Activated T-cell treated with anti-CD3 and anti-CD28 coated beads, Interleukin-2, amount 50 U/mL, for 72 hours (primary cell): Measurements from ENCODE around the gene NUP205. TPM values are rescaled to one million over a fixed set of nuclear protein-coding genes. Genes with fewer than 3 reads are reported as not detected.
"Not testable (repeated sequence)": the region's sequence is repeated elsewhere in the genome, so short reads cannot be mapped to it uniquely, and the experiment has no call there.

Experiments used
- ATAC-seq, 2 donors: fragments of 150-1000 bp; cut with Tn5 transposase; replicated peaks in 1 of 2; 2 replicates each; pipeline ENCODE4 v1.10.0; 2021; ENCODE audit warnings: moderate library complexity in 2 of 2, mild to moderate bottlenecking in 1 of 2
- DNase-seq, 2 donors: peaks; one replicate each; pipeline ENCODE4 v3.0.0; 2021 to 2022; ENCODE audit warnings: mixed read lengths in 1 of 2
- H3K27ac Mint-ChIP-seq: one replicate; pipeline ENCODE4 v1.8.0; 2022; ENCODE audit warnings: mild to moderate bottlenecking, moderate library complexity, mixed read lengths
- H3K27me3 Mint-ChIP-seq: one replicate; pipeline ENCODE4 v1.8.0; 2022; ENCODE audit warnings: low read depth, mixed read lengths
- H3K36me3 Mint-ChIP-seq, 2 donors: one replicate each; pipeline ENCODE4 v1.8.0; 2022; ENCODE audit warnings: mixed read lengths in 2 of 2, mild to moderate bottlenecking in 1 of 2; ENCODE audit not compliant: insufficient read depth in 2 of 2
- H3K4me1 Mint-ChIP-seq: one replicate; pipeline ENCODE4 v1.8.0; 2022; ENCODE audit warnings: low read depth, mixed read lengths
- H3K4me3 Mint-ChIP-seq, 2 donors: one replicate each; pipeline ENCODE4 v1.8.0; 2022; ENCODE audit warnings: mild to moderate bottlenecking in 2 of 2, mixed read lengths in 2 of 2, moderate library complexity in 2 of 2
- H3K9me3 Mint-ChIP-seq, 2 donors: one replicate each; pipeline ENCODE4 v1.8.0; 2022; ENCODE audit warnings: mixed read lengths in 2 of 2
- total RNA-seq, 2 donors: library from RNA; stranded (reverse); gene quantifications; one replicate each; pipeline ENCODE4 v1.2.3, GENCODE V29; 2022

Gene NUP205
- total RNA-seq, 2 donors from 2014 or later: 76.6 to 79.8 TPM

DNA sequence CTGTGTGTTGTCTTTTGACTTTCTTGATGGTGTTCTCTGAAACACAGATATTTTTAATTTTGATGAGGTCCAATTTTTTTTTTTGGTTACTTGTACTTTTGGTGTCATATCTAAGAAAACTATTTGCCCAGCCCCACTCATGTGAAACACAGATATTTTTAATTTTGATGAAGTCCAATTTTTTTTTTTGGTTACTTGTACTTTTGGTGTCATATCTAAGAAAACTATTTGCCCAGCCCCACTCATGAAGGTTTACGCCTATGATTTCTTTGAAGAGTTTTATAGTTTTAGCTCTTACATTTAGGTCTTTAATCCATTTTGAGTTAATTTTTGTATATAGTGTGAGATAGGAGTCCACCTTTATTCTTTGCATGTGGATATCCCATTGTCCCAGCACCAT, 109.9 kb downstream of the NUP205 start:
- DNase-seq, H3K27ac Mint-ChIP-seq, H3K27me3 Mint-ChIP-seq, H3K36me3 Mint-ChIP-seq, H3K4me3 Mint-ChIP-seq, H3K9me3 Mint-ChIP-seq, ATAC-seq: not testable (repeated sequence)
- peaks cover 67% of the 10 kb centered on the region for H3K4me1 Mint-ChIP-seq

DNA sequence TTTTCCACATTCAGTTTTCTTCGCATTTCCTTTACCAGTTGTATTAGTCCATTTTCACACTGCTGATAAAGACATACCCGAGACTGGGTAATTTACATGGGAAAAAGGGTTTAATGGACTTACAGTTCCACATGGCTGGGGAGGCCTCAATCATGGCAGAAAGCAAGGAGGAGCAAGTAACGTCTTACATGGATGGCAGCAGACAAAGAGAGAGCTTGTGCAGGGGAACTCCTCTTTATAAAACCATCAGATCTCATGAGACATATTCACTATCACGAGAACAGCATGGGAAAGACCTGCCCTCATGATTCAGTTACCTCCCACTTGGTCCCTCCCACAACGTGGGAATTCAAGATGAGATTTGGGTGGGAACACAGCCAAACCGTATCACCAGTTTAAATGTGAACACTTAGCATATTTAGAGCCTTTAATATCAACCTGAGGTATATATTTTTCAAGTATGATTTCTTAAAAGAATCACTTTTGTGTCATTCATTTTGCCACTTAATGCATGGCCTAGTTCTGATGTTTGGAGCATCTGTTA, 111.2 kb downstream of the NUP205 start:
- not testable (repeated sequence) for H3K27me3 Mint-ChIP-seq, H3K4me3 Mint-ChIP-seq, H3K27ac Mint-ChIP-seq, DNase-seq, H3K9me3 Mint-ChIP-seq, H3K36me3 Mint-ChIP-seq, ATAC-seq
- H3K4me1 Mint-ChIP-seq: peaks cover 60% of the 10 kb centered on the region

DNA sequence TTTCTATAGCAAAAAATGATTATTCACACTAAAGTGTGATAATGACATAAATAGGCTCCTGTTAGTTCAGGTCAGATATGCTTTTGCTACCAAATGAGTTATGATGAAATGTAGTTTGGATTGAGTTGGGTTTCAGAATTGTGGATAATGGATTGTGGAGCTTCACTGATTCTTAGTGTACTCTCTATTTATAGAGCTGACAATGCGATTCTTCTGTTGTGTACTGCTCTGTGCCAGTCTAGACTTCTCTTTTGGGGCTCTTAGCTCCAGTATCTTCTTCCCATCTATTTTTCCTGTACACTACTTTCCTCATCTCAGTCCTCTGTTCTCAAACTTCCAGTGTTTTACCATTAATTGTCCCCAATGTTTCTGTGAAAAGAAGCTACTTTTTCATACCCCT, 112.1 kb downstream of the NUP205 start:
- Mint-ChIP-seq H3K27ac (no peak overlapping the region), H3K9me3 (peaks cover 0 to 3% of the 10 kb centered on the region in 2 donors), H3K4me3 (no peak overlapping the region), H3K27me3 (no peaks in the 10 kb centered on the region), H3K36me3 (peaks cover 6 to 10% of the 10 kb centered on the region in 2 donors), H3K4me1 (peaks cover 52% of the 10 kb centered on the region)
- DNase-seq: no peak
- no peak for ATAC-seq

DNA sequence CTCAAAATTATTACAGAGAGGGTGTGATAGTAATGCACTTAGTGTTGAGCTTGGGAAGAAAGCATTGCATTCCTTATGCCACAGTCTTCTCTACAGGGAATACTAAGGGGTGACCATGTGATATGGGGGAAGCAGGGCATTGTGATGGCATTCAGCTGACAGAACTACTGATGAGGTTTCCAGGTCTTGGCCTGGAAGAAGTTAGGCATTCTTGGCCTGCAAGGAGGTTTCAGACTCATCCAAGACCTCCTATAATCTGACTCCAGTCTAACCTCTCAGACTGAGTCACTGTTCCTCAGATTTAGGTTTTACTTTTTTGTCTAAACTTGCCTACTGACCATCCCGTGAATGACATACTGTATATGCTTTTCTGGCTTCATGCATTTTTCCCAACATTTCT, 112.5 kb downstream of the NUP205 start:
- H3K4me1 Mint-ChIP-seq: peaks cover 48% of the 10 kb centered on the region
- ATAC-seq (no peak), DNase-seq (no peak)
- no peak overlapping the region for H3K27ac Mint-ChIP-seq
- peaks cover 0 to 3% of the 10 kb centered on the region in 2 donors for H3K9me3 Mint-ChIP-seq
- H3K27me3 Mint-ChIP-seq: no peaks in the 10 kb centered on the region
- H3K36me3 Mint-ChIP-seq: peaks cover 6 to 11% of the 10 kb centered on the region in 2 donors
- no peak overlapping the region for H3K4me3 Mint-ChIP-seq

DNA sequence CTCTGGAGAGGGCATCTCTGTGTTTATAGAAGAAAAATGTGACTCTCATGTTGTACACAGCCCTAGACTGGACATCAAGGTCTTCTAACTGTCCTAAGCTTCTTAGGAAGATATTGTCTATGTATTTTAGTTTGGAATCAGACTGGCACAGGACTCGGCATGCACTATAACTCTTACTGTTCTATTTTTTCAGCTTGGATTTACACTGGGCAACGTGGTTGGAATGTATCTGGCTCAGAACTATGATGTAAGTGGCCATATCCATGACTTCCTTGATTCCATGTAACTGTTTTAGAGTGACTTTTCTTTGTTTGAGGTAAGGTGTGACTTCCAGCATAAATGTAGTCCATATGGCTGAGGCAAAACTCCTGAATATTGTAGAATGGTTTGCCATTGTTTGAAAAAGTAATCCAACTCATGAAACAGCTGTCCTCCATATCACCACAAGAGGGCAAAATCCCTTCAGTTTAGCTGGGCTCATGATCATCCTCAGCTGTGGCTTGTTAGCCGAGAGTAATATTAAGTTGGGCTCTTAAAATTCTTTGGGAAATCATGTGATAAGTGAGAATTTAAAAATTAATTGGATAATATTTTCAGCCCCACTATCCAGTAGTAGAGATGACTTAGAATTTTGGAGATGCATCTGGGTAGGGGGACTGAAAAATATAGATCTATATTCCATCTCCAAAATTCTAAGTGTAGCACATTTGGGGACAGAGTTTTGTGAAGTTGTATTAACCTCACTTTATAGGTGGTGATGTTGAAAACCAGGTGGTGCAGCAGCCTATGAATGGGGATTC, 115.0 kb downstream of the NUP205 start:
- peaks cover 0 to 3% of the 10 kb centered on the region in 2 donors for H3K9me3 Mint-ChIP-seq
- H3K4me1 Mint-ChIP-seq: peaks cover 25% of the 10 kb centered on the region
- peaks cover 4 to 15% of the 10 kb centered on the region in 2 donors for H3K36me3 Mint-ChIP-seq
- H3K27me3 Mint-ChIP-seq: no peaks in the 10 kb centered on the region
- ATAC-seq (peak in 1 of 2 donors; percentile 43), DNase-seq (no peak)
- H3K27ac Mint-ChIP-seq: no peak overlapping the region
- no peak overlapping the region for H3K4me3 Mint-ChIP-seq

DNA sequence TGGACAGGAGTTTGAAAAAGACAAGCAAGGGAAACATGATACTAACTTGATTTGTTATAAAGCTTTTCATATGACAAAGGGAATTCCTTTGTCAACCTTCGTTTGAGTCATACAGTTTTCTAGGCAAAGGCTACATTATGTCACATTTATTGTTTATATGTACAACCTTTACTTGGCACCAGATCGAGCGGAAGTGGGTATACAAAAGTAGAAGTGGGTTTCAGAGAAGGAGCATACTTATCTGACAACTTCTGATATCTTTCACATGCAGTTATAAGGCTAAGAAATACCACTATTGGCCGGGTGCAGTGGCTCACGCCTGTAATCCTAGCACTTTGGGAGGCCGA, 115.6 kb downstream of the NUP205 start:
- Mint-ChIP-seq H3K9me3 (peaks cover 0 to 3% of the 10 kb centered on the region in 2 donors), H3K27ac (no peak overlapping the region), H3K36me3 (peaks cover 4 to 15% of the 10 kb centered on the region in 2 donors), H3K4me3 (no peak overlapping the region), H3K4me1 (peaks cover 20% of the 10 kb centered on the region), H3K27me3 (no peaks in the 10 kb centered on the region)
- ATAC-seq (no peak), DNase-seq (no peak)

DNA sequence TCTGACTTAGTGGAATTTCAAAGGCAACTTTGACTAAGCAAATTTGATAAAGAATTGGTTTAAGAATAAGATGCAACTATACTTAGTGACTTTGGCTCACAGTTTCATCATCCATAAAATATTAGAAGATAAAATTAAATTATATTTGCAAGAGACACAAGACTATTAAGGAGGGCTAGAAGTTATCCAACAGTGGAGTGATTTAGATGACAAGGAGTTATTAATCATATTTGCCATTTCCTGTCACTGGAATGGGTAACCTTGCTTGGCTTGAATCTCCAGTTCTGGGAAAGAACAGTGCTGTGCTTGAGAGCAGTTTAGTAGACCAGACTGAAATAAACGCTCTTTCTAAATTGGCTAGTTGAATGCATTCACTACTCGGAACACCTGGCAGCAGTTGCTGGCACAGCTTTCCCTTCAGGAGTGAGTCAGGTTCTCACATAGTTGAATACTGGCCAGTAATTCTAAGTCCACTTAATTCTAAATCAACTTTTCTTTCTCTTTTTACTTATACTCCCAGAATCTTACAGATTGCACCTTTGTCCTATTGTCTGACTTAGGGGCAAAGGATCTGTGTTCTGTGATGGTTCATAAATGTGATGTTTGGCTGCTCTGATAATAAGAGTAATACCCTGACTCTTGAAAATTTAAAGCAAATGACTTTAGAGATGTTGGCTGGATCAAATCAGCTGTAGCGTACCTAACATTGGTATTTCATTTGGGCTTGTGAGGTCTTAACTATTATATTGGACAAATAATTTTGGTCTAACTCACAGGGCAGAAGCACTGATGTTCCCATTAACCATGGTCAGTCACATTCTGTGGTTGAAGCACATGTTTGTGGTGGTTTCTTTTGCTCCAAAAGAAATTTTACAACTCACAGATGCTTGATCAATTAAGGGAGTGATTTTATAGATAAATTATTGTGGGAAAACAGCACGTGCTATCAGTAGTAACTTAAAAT, 121.2 kb downstream of the NUP205 start:
- Mint-ChIP-seq H3K4me3 (no peak overlapping the region), H3K9me3 (no peaks in the 10 kb centered on the region), H3K27me3 (no peaks in the 10 kb centered on the region), H3K27ac (no peak overlapping the region), H3K4me1 (peaks cover 22% of the 10 kb centered on the region), H3K36me3 (peaks cover 0 to 12% of the 10 kb centered on the region in 2 donors)
- DNase-seq (no peak), ATAC-seq (no peak)

DNA sequence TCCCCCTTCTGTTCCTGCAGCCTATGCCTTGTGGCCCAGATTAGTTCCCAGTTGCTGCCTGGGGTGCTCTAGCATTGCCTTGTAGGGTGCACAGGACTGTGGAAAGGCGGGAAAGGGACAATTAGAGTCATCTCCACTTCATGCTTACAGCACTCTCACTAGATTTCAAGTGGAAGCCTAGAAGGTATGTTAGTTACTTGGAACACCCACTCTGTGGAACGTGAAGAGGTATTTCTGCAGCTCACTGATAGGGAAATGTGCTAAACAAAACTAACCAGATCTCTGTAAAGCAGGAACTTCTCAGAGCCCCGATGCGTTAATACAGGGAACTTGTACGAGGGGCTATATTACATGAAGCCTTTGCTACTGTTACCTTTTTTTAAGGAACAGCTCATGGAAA, 124.0 kb downstream of the NUP205 start:
- H3K27ac Mint-ChIP-seq: no peak overlapping the region
- H3K4me3 Mint-ChIP-seq: no peak overlapping the region
- peaks cover 22% of the 10 kb centered on the region for H3K4me1 Mint-ChIP-seq
- no peak for ATAC-seq
- no peaks in the 10 kb centered on the region for H3K9me3 Mint-ChIP-seq
- no peaks in the 10 kb centered on the region for H3K27me3 Mint-ChIP-seq
- no peak for DNase-seq
- H3K36me3 Mint-ChIP-seq: no peaks in the 10 kb centered on the region

DNA sequence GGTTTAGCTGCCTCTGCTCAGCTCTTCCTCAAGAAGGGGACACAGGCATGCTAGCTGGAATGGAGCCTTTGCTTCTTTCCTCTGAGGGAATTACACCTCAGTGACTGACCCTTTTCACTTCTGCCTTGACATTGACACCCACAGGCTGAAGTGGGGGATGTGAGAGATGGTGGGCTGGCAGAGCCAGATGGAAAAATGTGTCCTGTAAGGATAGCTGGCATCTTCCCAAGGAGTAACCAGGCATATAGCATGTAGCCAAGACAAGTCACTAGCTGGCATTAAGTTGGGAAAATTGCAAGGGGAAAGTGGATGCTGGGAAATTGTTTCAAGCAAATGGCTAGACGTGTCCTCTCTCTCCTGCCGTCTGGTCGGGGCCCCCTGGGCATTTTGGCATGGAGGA, 124.5 kb downstream of the NUP205 start:
- Mint-ChIP-seq H3K27ac (no peak overlapping the region), H3K4me3 (no peak overlapping the region), H3K9me3 (no peaks in the 10 kb centered on the region), H3K27me3 (no peaks in the 10 kb centered on the region), H3K4me1 (peaks cover 22% of the 10 kb centered on the region), H3K36me3 (no peaks in the 10 kb centered on the region)
- DNase-seq (no peak), ATAC-seq (no peak)

DNA sequence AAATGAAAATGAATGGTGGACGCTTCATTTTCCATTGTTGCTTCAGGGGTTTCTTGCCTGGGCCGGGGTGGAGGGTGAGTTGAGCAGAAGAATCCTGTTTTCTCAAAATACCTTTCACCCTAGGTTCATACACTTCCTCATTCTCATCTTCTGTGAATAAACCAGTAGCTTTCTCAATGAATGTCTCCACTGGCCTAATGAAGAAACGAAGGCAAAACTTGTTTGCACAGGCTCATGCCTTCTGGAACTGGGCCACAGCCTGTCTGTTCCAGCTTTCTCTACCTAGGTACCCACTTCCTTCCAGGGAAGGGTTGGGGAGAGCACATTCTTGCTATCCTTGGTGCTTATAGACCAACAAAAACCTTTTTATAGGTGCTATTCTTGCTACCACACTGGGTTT, 125.9 kb downstream of the NUP205 start:
- H3K4me1 Mint-ChIP-seq: peaks cover 22% of the 10 kb centered on the region
- H3K36me3 Mint-ChIP-seq: no peaks in the 10 kb centered on the region
- H3K4me3 Mint-ChIP-seq: no peak overlapping the region
- no peaks in the 10 kb centered on the region for H3K9me3 Mint-ChIP-seq
- no peaks in the 10 kb centered on the region for H3K27me3 Mint-ChIP-seq
- no peak for ATAC-seq
- H3K27ac Mint-ChIP-seq: no peak overlapping the region
- DNase-seq: no peak

DNA sequence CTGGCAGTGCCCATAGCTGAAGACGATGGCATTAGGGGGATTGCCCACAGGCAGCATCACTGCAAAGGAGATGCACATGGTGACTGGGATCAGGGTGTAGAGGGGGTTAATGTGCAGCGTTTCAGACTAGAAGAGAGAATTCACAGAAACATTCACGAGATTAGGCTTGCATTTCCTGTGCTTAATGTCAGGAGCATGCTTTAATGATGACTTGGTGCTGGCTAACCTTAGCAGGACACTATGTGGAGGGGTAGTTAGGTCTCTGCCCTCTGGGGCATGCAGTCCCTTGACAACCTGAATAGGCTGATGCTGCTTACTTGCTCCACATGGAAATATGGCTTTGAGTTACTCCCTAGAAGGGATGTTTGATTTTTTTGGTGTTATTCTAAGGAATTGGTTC, 126.4 kb downstream of the NUP205 start:
- Mint-ChIP-seq H3K27ac (no peak overlapping the region), H3K4me1 (peaks cover 22% of the 10 kb centered on the region), H3K9me3 (no peaks in the 10 kb centered on the region), H3K27me3 (no peaks in the 10 kb centered on the region), H3K36me3 (no peaks in the 10 kb centered on the region), H3K4me3 (no peak overlapping the region)
- no peak for ATAC-seq
- DNase-seq: no peak

DNA sequence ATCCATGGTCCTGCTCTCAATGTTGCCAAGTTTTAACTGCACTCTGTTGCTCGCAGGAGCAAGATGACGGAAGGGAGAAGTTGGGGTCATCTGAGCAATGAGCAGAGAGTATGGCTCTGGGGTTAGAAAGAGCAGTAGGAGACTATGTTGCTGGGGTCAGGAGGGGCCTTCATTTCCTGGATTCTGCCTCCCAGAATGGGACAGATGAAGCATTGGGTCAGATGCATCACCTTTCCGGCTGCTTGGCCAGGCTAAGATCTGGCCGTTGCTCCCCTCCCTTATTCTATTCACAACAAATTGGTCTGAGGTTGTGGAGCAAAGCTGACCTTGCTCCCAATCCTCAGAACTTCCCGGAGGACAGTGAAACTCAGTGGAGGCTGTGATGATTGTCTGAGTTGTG, 127.0 kb downstream of the NUP205 start:
- H3K27ac Mint-ChIP-seq: no peak overlapping the region
- no peak overlapping the region for H3K4me3 Mint-ChIP-seq
- no peak for ATAC-seq
- no peaks in the 10 kb centered on the region for H3K36me3 Mint-ChIP-seq
- no peaks in the 10 kb centered on the region for H3K9me3 Mint-ChIP-seq
- DNase-seq: no peak
- H3K27me3 Mint-ChIP-seq: no peaks in the 10 kb centered on the region
- H3K4me1 Mint-ChIP-seq: peaks cover 22% of the 10 kb centered on the region
